Endodermal cell (in vitro differentiated cells): ENCODE data around the gene CLSTN3. TPM values are rescaled to one million over a fixed set of nuclear protein-coding genes. Genes with fewer than 3 reads are reported as not detected.
"Not testable (repeated sequence)": the region's sequence is repeated elsewhere in the genome, so short reads cannot be mapped to it uniquely, and the experiment has no call there.

ENCODE experiments used
- DNase-seq: peaks from one replicate; pipeline ENCODE4 v3.0.0-alpha.2; 2017
- H3K27ac ChIP-seq: 2 replicates; pipeline ENCODE4 v1.5.1; 2013; ENCODE audit warnings: mild to moderate bottlenecking, low read depth, low read length, moderate library complexity
- H3K27me3 ChIP-seq: 2 replicates; pipeline ENCODE4 v1.6.1; 2013; ENCODE audit warnings: mild to moderate bottlenecking, low read length, moderate library complexity; ENCODE audit not compliant: insufficient read depth, control insufficient read depth, poor library complexity, severe bottlenecking
- H3K36me3 ChIP-seq: 2 replicates; pipeline ENCODE4 v1.7.0; 2013; ENCODE audit warnings: mild to moderate bottlenecking, low read length, moderate library complexity; ENCODE audit not compliant: control insufficient read depth, insufficient read depth
- H3K4me1 ChIP-seq: one replicate; pipeline ENCODE4 v1.7.0; 2013; ENCODE audit warnings: low read length; ENCODE audit not compliant: control insufficient read depth, insufficient read depth
- H3K4me3 ChIP-seq: 2 replicates; pipeline ENCODE4 v1.5.1; 2013; ENCODE audit warnings: mild to moderate bottlenecking, low read length, moderate library complexity
- H3K9ac ChIP-seq: 2 replicates; pipeline ENCODE4 v1.6.1; 2013; ENCODE audit warnings: mild to moderate bottlenecking, low read length, moderate library complexity; ENCODE audit not compliant: poor library complexity, severe bottlenecking; ENCODE audit errors: extremely low read depth
- H3K9me3 ChIP-seq: 2 replicates; pipeline ENCODE4 v1.6.1; 2013; ENCODE audit warnings: mild to moderate bottlenecking, low read length, moderate library complexity; ENCODE audit not compliant: control insufficient read depth
- H3K27ac Mint-ChIP-seq: 2 replicates; pipeline ENCODE4 v1.8.0; 2020; ENCODE audit warnings: mixed read lengths
- H3K27me3 Mint-ChIP-seq: 2 replicates; pipeline ENCODE4 v1.8.0; 2021; ENCODE audit warnings: mild to moderate bottlenecking, mixed read lengths; ENCODE audit not compliant: insufficient read depth
- H3K36me3 Mint-ChIP-seq: 2 replicates; pipeline ENCODE4 v1.8.0; 2020; ENCODE audit warnings: low read depth, mixed read lengths
- H3K4me1 Mint-ChIP-seq: 2 replicates; pipeline ENCODE4 v1.8.0; 2020; ENCODE audit warnings: mixed read lengths
- H3K4me3 Mint-ChIP-seq: 2 replicates; pipeline ENCODE4 v1.8.0; 2020; ENCODE audit warnings: mild to moderate bottlenecking, moderate library complexity, mixed read lengths
- H3K9me3 Mint-ChIP-seq: 2 replicates; pipeline ENCODE4 v1.8.0; 2020; ENCODE audit warnings: mild to moderate bottlenecking, mixed read lengths
- WGBS, 2 experiments: methylation state at CpG; one replicate each; pipeline versions ENCODE4 v1.1.5 to v1.1.7; 2013; ENCODE audit warnings: missing lambda C conversion rate in 2 of 2, mixed read lengths in 1 of 2; ENCODE audit not compliant: insufficient coverage in 1 of 2, insufficient read length in 1 of 2; 5-methylcytosine and 5-hydroxymethylcytosine counted together
- total RNA-seq, 2 donors: library from RNA; stranded (reverse); fragmentation: NEBNext Ultra II Directional in 1 of 2; extraction: Animal tissue kit (Norgen Biotek cat#: 25700) in 1 of 2; gene quantifications; 2 replicates in 1 of 2; 3 replicates in 1 of 2; pipeline ENCODE4 v1.2.1, GENCODE V29; 2021
- TF ChIP-seq, protein P1 (sequence below): fragments of 200-600 bp; sonication (generic); conservative IDR thresholded peaks from 2 replicates; pipeline ENCODE4 v1.5.0; 2021; ENCODE audit warnings: antibody characterized with exemption, mild to moderate bottlenecking

CLSTN3 gene
- total RNA-seq, 2 donors from 2014 or later = 69.7 to 135 TPM

DNA sequence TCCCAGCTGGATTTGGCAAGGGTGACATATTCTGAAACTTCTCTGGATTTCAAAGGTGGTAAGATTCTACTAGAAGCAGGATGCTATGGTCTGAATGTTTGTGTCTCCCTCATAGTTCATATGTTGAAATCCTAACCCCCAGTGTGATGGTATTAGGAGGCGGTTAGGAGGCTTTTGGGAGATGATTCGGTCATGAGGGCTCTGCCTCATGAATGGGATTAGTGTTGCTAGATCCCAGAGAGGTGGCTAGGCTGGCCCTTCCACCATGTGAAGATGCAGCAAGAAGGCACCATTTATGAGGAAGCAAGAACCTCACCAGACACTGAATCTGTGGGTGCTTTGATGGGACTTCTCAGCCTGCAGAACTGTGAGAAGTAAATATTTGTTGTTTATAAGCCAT, 48.3 kb downstream of the CLSTN3 start:
- no peak overlapping the region for H3K27ac ChIP-seq
- peaks cover 7% of the 10 kb centered on the region for H3K9me3 ChIP-seq
- Mint-ChIP-seq H3K27me3 (peaks cover 57% of the 10 kb centered on the region), H3K4me1 (no peaks in the 10 kb centered on the region), H3K4me3 (no peak overlapping the region), H3K36me3 (no peaks in the 10 kb centered on the region), H3K27ac (no peak overlapping the region), H3K9me3 (peaks cover 78% of the 10 kb centered on the region)
- TF ChIP-seq, protein P1, sequence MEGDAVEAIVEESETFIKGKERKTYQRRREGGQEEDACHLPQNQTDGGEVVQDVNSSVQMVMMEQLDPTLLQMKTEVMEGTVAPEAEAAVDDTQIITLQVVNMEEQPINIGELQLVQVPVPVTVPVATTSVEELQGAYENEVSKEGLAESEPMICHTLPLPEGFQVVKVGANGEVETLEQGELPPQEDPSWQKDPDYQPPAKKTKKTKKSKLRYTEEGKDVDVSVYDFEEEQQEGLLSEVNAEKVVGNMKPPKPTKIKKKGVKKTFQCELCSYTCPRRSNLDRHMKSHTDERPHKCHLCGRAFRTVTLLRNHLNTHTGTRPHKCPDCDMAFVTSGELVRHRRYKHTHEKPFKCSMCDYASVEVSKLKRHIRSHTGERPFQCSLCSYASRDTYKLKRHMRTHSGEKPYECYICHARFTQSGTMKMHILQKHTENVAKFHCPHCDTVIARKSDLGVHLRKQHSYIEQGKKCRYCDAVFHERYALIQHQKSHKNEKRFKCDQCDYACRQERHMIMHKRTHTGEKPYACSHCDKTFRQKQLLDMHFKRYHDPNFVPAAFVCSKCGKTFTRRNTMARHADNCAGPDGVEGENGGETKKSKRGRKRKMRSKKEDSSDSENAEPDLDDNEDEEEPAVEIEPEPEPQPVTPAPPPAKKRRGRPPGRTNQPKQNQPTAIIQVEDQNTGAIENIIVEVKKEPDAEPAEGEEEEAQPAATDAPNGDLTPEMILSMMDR = no peak
- H3K36me3 ChIP-seq = no peaks in the 10 kb centered on the region
- 80 to 85% methylated on average over 1 to 2 of the region's 2 CpGs for WGBS, 2 experiments
- DNase-seq = no peak
- no peak overlapping the region for H3K9ac ChIP-seq
- no peaks in the 10 kb centered on the region for H3K4me1 ChIP-seq
- peaks cover 15% of the 10 kb centered on the region for H3K27me3 ChIP-seq
- H3K4me3 ChIP-seq = no peak overlapping the region

DNA sequence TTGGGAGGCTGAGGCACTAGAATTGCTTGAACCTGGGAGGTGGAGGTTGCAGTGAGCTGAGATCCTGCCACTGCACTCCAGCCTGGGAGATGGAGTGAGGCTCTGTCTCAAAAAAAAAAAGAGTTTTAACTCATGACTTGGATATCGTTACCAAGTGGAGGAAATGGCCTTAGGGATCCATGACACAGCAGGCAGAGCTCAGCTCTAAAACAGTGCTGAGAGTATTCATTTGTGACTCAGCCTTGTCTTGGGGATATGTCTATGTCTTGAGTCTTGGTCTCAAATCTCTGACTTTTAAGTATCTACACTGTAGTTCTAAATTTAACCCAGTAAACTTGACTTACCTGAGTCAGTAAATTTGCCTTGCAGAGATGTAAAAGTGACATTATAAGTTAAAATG, 50.5 kb downstream of the CLSTN3 start:
- 67 to 98% methylated on average over 1 of the region's 1 CpG for WGBS, 2 experiments
- peaks cover 57% of the 10 kb centered on the region for H3K9me3 Mint-ChIP-seq

DNA sequence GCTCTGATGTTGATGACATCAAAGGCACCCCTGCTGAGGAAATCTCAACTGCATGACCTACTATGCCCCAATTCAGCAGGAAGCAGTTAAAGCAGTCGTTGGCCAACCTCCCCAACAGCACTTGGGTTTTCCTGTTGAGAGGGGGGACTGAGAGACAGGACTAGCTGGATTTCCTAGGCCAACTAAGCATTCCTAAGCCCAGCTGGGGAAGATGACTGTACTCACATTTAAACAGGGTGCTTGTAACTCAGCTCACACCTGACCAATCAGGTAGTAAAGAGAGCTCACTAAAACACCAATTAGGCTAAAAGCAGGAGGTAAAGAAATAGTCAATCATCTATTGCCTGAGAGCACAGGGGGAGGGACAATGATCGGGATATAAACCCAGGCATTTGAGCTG, 55.9 kb downstream of the CLSTN3 start:
- not testable (repeated sequence) for DNase-seq, H3K9me3 ChIP-seq, H3K4me3 ChIP-seq, H3K27me3 ChIP-seq, H3K9me3 Mint-ChIP-seq, H3K4me3 Mint-ChIP-seq, H3K9ac ChIP-seq, H3K36me3 Mint-ChIP-seq, H3K27ac Mint-ChIP-seq, H3K36me3 ChIP-seq, H3K4me1 ChIP-seq, H3K27ac ChIP-seq
- WGBS, 2 experiments = 68% methylated on average over 2 of the region's 2 CpGs; no CpG with 5 or more reads in 1 of the 2 experiments
- Mint-ChIP-seq H3K27me3 (peaks cover 19% of the 10 kb centered on the region), H3K4me1 (peaks cover 18% of the 10 kb centered on the region)

More for the DNA sequence above, 50.5 kb downstream of the CLSTN3 start:
- no peak overlapping the region for H3K4me3 ChIP-seq
- DNase-seq = no peak
- H3K9me3 ChIP-seq = no peaks in the 10 kb centered on the region
- peaks cover 52% of the 10 kb centered on the region for H3K27me3 Mint-ChIP-seq
- peaks cover 15% of the 10 kb centered on the region for H3K27me3 ChIP-seq
- H3K27ac ChIP-seq = no peak overlapping the region
- no peak overlapping the region for H3K27ac Mint-ChIP-seq
- no peaks in the 10 kb centered on the region for H3K36me3 ChIP-seq
- no peaks in the 10 kb centered on the region for H3K36me3 Mint-ChIP-seq
- TF ChIP-seq, protein P1 = no peak
- no peaks in the 10 kb centered on the region for H3K4me1 Mint-ChIP-seq
- H3K9ac ChIP-seq = no peak overlapping the region
- no peak overlapping the region for H3K4me3 Mint-ChIP-seq
- H3K4me1 ChIP-seq = no peaks in the 10 kb centered on the region
